Measurements from ENCODE around the gene PCYOX1L. TPM values are rescaled to one million over a fixed set of nuclear protein-coding genes. Genes with fewer than 3 reads are reported as not detected.
A peak's percentile ranks its signal among the peaks of the same experiment; 100 is the strongest.

The PCYOX1L gene
- polyA plus RNA-seq, 1 experiment: 12.8 TPM

- no peak for DNase-seq (ENCODE audit: low read depth)
- no peak for TF ChIP-seq CTCF (IDR thresholded peaks at IDR 0.05; ENCODE audit: insufficient read depth, low read depth, low read length)
- ChIA-PET CTCF (interaction anchor here (0.6 to 17.0 kb wide), 3 partner anchors 9 to 141 kb away, joined by 3 to 289 read pairs (median 3); no protein-coding TSS in a partner anchor), POLR2A (no interaction called here)
- Histone ChIP-seq H3K36me3 (ENCODE audit: control insufficient read depth, insufficient read depth, low read length) (no peaks in the 10 kb centered on the region; the same call in 1 of the 2 replicates), H3K27me3 (ENCODE audit: control insufficient read depth, insufficient read depth, low read length) (no peaks in the 10 kb centered on the region), H3K4me3 (ENCODE audit: low read depth, low read length) (no peak overlapping the region)
Measured at GRCh38 chr5:149364719-149365118, 6.9 kb downstream of the PCYOX1L start.

- POLR2A ChIA-PET: no interaction called here
- no peak for DNase-seq (ENCODE audit: low read depth)
Measured at GRCh38 chr5:149365418-149365817, 7.6 kb downstream of the PCYOX1L start.

GRCh38 chr5:149366169-149366729, 8.4 kb downstream of the PCYOX1L start:
- no peaks in the 10 kb centered on the region for H3K27me3 ChIP-seq (ENCODE audit: control insufficient read depth, insufficient read depth, low read length)
- TF ChIP-seq CTCF (IDR thresholded peaks at IDR 0.05; ENCODE audit: insufficient read depth, low read depth, low read length): no peak
- ChIA-PET POLR2A (no interaction called here), CTCF (interaction anchor here (0.6 to 17.0 kb wide), 16 partner anchors 12 to 609 kb away, joined by 3 to 289 read pairs (median 18); partner anchors contain the start of genes GRPEL2, IL17B and PCYOX1L)
- H3K4me3 ChIP-seq (ENCODE audit: low read depth, low read length): no peak overlapping the region
- no peak for DNase-seq (ENCODE audit: low read depth)
- H3K36me3 ChIP-seq (ENCODE audit: control insufficient read depth, insufficient read depth, low read length): no peaks in the 10 kb centered on the region; the same call in 1 of the 2 replicates

More at GRCh38 chr5:149365418-149365817, 7.6 kb downstream of the PCYOX1L start:
- TF ChIP-seq CTCF (IDR thresholded peaks at IDR 0.05; ENCODE audit: insufficient read depth, low read depth, low read length): no peak
- H3K4me3 ChIP-seq (ENCODE audit: low read depth, low read length): no peak overlapping the region
- no peaks in the 10 kb centered on the region; the same call in 1 of the 2 replicates for H3K36me3 ChIP-seq (ENCODE audit: control insufficient read depth, insufficient read depth, low read length)
- CTCF ChIA-PET: interaction anchor here (1.1 to 17.0 kb wide), 8 partner anchors 11 to 201 kb away, joined by 3 to 289 read pairs (median 38); partner anchors contain the start of genes GRPEL2, IL17B and PCYOX1L
- no peaks in the 10 kb centered on the region for H3K27me3 ChIP-seq (ENCODE audit: control insufficient read depth, insufficient read depth, low read length)

GRCh38 chr5:149367249-149367971, 9.6 kb downstream of the PCYOX1L start:
- no peak overlapping the region for H3K4me3 ChIP-seq (ENCODE audit: low read depth, low read length)
- DNase-seq (ENCODE audit: low read depth): no peak
- no peaks in the 10 kb centered on the region for H3K27me3 ChIP-seq (ENCODE audit: control insufficient read depth, insufficient read depth, low read length)
- peak; percentile 91 for TF ChIP-seq CTCF (IDR thresholded peaks at IDR 0.05; ENCODE audit: insufficient read depth, low read depth, low read length)
- ChIA-PET POLR2A (no interaction called here), CTCF (interaction anchor here (0.6 to 17.0 kb wide), 35 partner anchors 10 to 460 kb away, joined by 3 to 289 read pairs (median 7); partner anchors contain the start of genes ARHGEF37, GRPEL2, IL17B and PCYOX1L)
- H3K36me3 ChIP-seq (ENCODE audit: control insufficient read depth, insufficient read depth, low read length): no peaks in the 10 kb centered on the region; the same call in 1 of the 2 replicates
